HepG2 (cell line): Measurements from ENCODE around the gene COG5. TPM values are rescaled to one million over a fixed set of nuclear protein-coding genes. Genes with fewer than 3 reads are reported as not detected.
A peak's percentile ranks its signal among the peaks of the same experiment; 100 is the strongest.

ENCODE experiments used
- ATAC-seq: fragments of 200-7000 bp; cut with Tn5 transposase; 3 replicates; pipeline ENCODE4 v1.9.1; 2020; ENCODE audit warnings: mild to moderate bottlenecking, moderate library complexity
- BruUV-seq: library from RNA; stranded (reverse); fragments of 400-500 nt; replicated peaks from 2 replicates; lab custom pipeline; 2021; lab: Mats Ljungman, UMichigan
- CTCF ChIA-PET: fragments of 300-600 bp; formaldehyde crosslinking; extraction: SDS; loops from one replicate; lab custom pipeline; 2021; ENCODE audit warnings: low total read pairs, inconsistent platforms, low intra/inter-chr PET ratio; lab: Yijun Ruan, JAX
- POLR2A ChIA-PET: fragments of 350-600 bp; sonication (Branson Sonifier 250); formaldehyde crosslinking; loops from one replicate; lab custom pipeline; 2020; ENCODE audit warnings: antibody characterized with exemption, inconsistent platforms; lab: Yijun Ruan, JAX
- DNase-seq: peaks from one replicate; pipeline ENCODE4 v3.0.0-alpha.2; 2015; ENCODE audit warnings: low spot score
- FAIRE-seq: peaks from 3 replicates; lab custom pipeline; 2011; peaks lifted over from hg19 to GRCh38; lab: Jason Lieb, UNC
- H2AFZ ChIP-seq: one replicate; pipeline ENCODE4 v1.6.1; 2011; ENCODE audit warnings: low read length, inconsistent platforms
- H3K27ac ChIP-seq: fragments of 300-600 bp; 3 replicates; pipeline ENCODE4 v1.8.0; 2011; ENCODE audit warnings: mixed run types, mild to moderate bottlenecking, mixed read lengths, low read length, inconsistent platforms; ENCODE audit not compliant: insufficient read depth; ENCODE audit errors: extremely low read length
- H3K27me3 ChIP-seq, 2 experiments: fragments of 200-600 bp in 1 of 2; 2 replicates in 1 of 2; 3 replicates in 1 of 2; pipeline versions ENCODE4 v1.6.0 to v1.8.0; 2011; ENCODE audit warnings: low read length in 2 of 2, mild to moderate bottlenecking in 2 of 2, moderate library complexity in 2 of 2, inconsistent platforms in 1 of 2; ENCODE audit not compliant: insufficient read depth in 2 of 2, control insufficient read depth in 1 of 2
- H3K36me3 ChIP-seq, 2 experiments: fragments of 200-600 bp in 1 of 2; replicated peaks in 1 of 2; 2 replicates in 1 of 2; 3 replicates in 1 of 2; pipeline versions ENCODE4 v1.5.1 to v1.8.0; 2011; ENCODE audit warnings: low read length in 2 of 2, inconsistent platforms in 1 of 2; ENCODE audit not compliant: insufficient read depth in 2 of 2, control insufficient read depth in 1 of 2
- H3K4me1 ChIP-seq: 2 replicates; pipeline ENCODE4 v1.5.1; 2012; ENCODE audit warnings: low read length, inconsistent platforms; ENCODE audit not compliant: insufficient read depth
- H3K4me2 ChIP-seq: 2 replicates; pipeline ENCODE4 v1.6.0; 2011; ENCODE audit warnings: low read depth, low read length, inconsistent platforms
- H3K4me3 ChIP-seq, 3 experiments: fragments of 200-600 bp in 1 of 3; sonication (generic), shearing (Covaris generic) in 1 of 3; replicated peaks in 1 of 3; 2 replicates each; pipeline ENCODE4 v1.5.1; 2011 to 2016; ENCODE audit warnings: low read length in 3 of 3, inconsistent platforms in 2 of 3, low read depth in 2 of 3, mild to moderate bottlenecking in 2 of 3, control low read depth in 1 of 3, mixed read lengths in 1 of 3; ENCODE audit not compliant: insufficient read depth in 1 of 3
- H3K79me2 ChIP-seq: one replicate; pipeline ENCODE4 v1.6.1; 2011; ENCODE audit warnings: low read length, inconsistent platforms; ENCODE audit not compliant: insufficient read depth
- H3K9ac ChIP-seq: 2 replicates; pipeline ENCODE4 v1.6.0; 2011; ENCODE audit warnings: mild to moderate bottlenecking, low read depth, low read length, inconsistent platforms; ENCODE audit not compliant: insufficient read depth
- H3K9me3 ChIP-seq: 2 replicates; pipeline ENCODE4 v1.5.1; 2012; ENCODE audit warnings: mild to moderate bottlenecking, low read length
- H4K20me1 ChIP-seq: 2 replicates; pipeline ENCODE4 v1.6.0; 2011; ENCODE audit warnings: inconsistent platforms, mild to moderate bottlenecking, low read length, moderate library complexity; ENCODE audit not compliant: insufficient read depth
- ATF7 ChIP-seq, 2 experiments: fragments of 450-650 bp in 1 of 2; sonication (generic) in 1 of 2; formaldehyde crosslinking in 1 of 2; IDR thresholded peaks; 2 replicates each; pipeline versions ENCODE4 v1.4.0 to v1.6.1; 2016 to 2020; ENCODE audit warnings: antibody characterized with exemption in 1 of 2, mild to moderate bottlenecking in 1 of 2, missing genetic modification reagents in 1 of 2
- CEBPB ChIP-seq: IDR thresholded peaks from 2 replicates; pipeline ENCODE4 v1.6.1; 2011; ENCODE audit warnings: low read depth, low read length, improper control_type of control experiment, borderline replicate concordance
- RARG ChIP-seq: sonication (generic); formaldehyde crosslinking; IDR thresholded peaks from 2 replicates; pipeline ENCODE4 v1.4.0; 2020; ENCODE audit warnings: low read depth, mild to moderate bottlenecking, missing genetic modification reagents
- ZBTB7A ChIP-seq: sonication (generic); formaldehyde crosslinking; IDR thresholded peaks from 2 replicates; pipeline ENCODE4 v1.8.0; 2022; ENCODE audit warnings: mild to moderate bottlenecking, missing genetic modification reagents
- ZNF431 ChIP-seq: sonication (generic); formaldehyde crosslinking; IDR thresholded peaks from 2 replicates; pipeline ENCODE4 v1.9.0; 2022; ENCODE audit warnings: missing genetic modification reagents, low read depth, mild to moderate bottlenecking, borderline replicate concordance
- WGBS: methylation state at CpG from one replicate; pipeline ENCODE4 v1.1.6; 2017; ENCODE audit warnings: low lambda C conversion rate; 5-methylcytosine and 5-hydroxymethylcytosine counted together
- in situ Hi-C: cut with HindIII; loops from 2 replicates; pipeline ENCODE4 v1.10.0; 2017; ENCODE audit warnings: low pct_unique_long_range_greater_than_20kb; ENCODE audit not compliant: extremely low pct_ligation_motif_present
- intact Hi-C: fragments of 100-400 bp; cut with micrococcal nuclease; formaldehyde crosslinking; loops from one replicate; pipeline ENCODE4 v1.10.0; 2022; ENCODE audit not compliant: unreplicated experiment
- polyA plus RNA-seq, 8 experiments: library from polyadenylated mRNA; depleted of rRNA in 3 of 8; stranded (reverse) in 7 of 8; unstranded in 1 of 8; fragments of >200 nt; fragmentation: Illumina TruSeq in 4 of 8; extraction: Trizol in 4 of 8; gene quantifications; 2 replicates each; pipeline versions ENCODE4 v1.2.1 to v1.2.3, GENCODE V29; 2011 to 2016; ENCODE audit warnings: low read depth in 4 of 8, missing spikeins in 1 of 8, mixed read lengths in 1 of 8; ENCODE audit not compliant: insufficient read depth in 1 of 8
- total RNA-seq, 5 experiments: library from RNA; depleted of rRNA; stranded (reverse); fragments of >200 nt; fragmentation: Illumina TruSeq; extraction: Trizol; gene quantifications; 2 replicates each; pipeline ENCODE4 v1.2.3, GENCODE V29; 2016; ENCODE audit warnings: low read depth in 1 of 5

Gene COG5
- total and polyA plus RNA-seq, 2 of the 13 experiments (the other 11 are each of a cell fraction or from before 2014, with no cell fraction given): 20.4 to 31.3 TPM

DNA sequence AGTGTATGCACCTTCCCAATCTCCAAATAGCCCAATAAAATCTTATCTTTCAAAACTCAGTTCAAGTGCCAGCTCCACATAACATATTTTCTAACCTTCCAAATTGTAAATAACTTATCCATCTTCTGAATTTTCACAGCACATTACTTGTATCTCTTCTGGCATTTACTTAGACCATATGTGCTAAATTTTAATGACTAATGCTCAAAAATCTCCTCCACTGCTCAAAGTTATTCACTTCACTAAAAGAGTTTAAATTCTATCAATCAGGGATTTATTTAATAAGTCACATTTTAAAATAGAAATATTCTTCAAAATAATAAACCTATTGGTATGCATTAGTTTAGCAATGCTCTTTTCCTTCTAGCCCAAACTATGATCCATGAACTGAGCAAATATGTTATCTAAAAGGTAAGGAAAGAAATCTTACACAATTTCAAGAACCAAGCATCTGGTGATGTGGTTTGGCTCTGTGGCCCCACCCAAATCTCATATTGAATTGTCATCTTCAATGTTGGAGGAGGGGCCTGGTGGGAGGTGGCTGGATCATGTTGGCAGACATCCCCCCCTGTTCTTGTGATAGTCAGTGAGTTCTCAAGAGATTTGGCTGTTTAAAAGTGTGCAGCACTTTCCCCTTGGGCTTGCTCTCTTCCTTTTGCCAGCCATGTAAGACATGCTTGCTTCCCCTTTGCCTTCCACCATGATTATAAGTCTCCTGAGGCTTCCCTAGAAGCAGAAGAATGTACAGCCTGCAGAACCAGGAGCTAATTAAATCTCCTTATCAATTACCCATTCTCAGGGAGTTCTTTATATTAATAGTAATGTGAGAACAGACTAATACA lies 121.9 kb downstream of the COG5 start:
- POLR2A ChIA-PET: no interaction called here
- no peaks in the 10 kb centered on the region for H3K9me3 ChIP-seq
- H3K27ac ChIP-seq: no peak overlapping the region
- DNase-seq: no peak
- H4K20me1 ChIP-seq: no peaks in the 10 kb centered on the region
- TF ChIP-seq ZNF431 (CRISPR knock-in tag) (peak; percentile 40; the same call in 1 of the 2 replicates), RARG (CRISPR knock-in tag) (no peak)
- TF ChIP-seq, all 625 proteins: peak for 1
- Histone ChIP-seq H3K4me3 (no peak overlapping the region), H2AFZ (no peak overlapping the region), H3K36me3 (0 out of 5 replicates have a peak, but pooled peaks cover 0 to 3% of the 10 kb centered on the region in 2 experiments), H3K79me2 (no peaks in the 10 kb centered on the region), H3K9ac (no peak overlapping the region), H3K4me2 (no peak overlapping the region), H3K27me3 (no peaks in the 10 kb centered on the region), H3K4me1 (no peaks in the 10 kb centered on the region)
- FAIRE-seq (no peak), ATAC-seq (no peak)
- intact Hi-C loops (no loop called here), in situ Hi-C loops (no loop called here)
- CTCF ChIA-PET: no interaction called here
- BruUV-seq: no TSS peak

DNA sequence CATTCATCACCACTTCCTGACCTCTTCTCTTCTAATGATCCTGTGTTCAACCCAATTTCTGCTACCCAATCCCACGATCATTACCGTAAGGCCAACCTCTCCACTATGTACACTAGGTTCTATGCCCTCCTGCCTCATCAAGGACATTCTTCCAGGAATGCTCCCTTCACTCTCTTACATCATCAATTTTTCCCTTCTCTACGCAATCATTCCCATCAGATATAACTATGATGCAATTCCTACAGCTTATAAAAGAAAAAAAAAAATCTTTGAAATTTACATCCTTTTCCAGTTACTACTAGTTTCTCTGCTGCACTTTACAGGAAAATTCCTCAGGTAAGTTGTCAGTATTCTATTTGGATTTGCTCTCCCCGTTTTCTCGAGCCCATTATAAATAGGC lies 124.7 kb downstream of the COG5 start:
- H3K4me3 ChIP-seq: no peak overlapping the region
- TF ChIP-seq CEBPB (peak; percentile 64), ATF7 (IDR thresholded peaks at IDR 0.05) (peak; percentile 67), ATF7 (CRISPR knock-in tag; IDR thresholded peaks at IDR 0.05) (no peak), ZBTB7A (no peak)
- 0 out of 5 replicates have a peak, but pooled peaks cover 0 to 3% of the 10 kb centered on the region in 2 experiments for H3K36me3 ChIP-seq
- no peaks in the 10 kb centered on the region for H4K20me1 ChIP-seq
- no peak overlapping the region for H2AFZ ChIP-seq
- DNase-seq: no peak
- H3K9ac ChIP-seq: no peak overlapping the region
- H3K4me2 ChIP-seq: no peak overlapping the region
- no peak for FAIRE-seq
- H3K27ac ChIP-seq: no peak overlapping the region
- no TSS peak for BruUV-seq
- H3K9me3 ChIP-seq: no peaks in the 10 kb centered on the region
- no peaks in the 10 kb centered on the region for H3K4me1 ChIP-seq
- ChIA-PET CTCF (no interaction called here), POLR2A (no interaction called here)
- ATAC-seq: no peak
- intact Hi-C loops: no loop called here
- in situ Hi-C loops: no loop called here
- H3K27me3 ChIP-seq: no peaks in the 10 kb centered on the region
- H3K79me2 ChIP-seq: no peaks in the 10 kb centered on the region
- 97% methylated on average over 5 of the region's 5 CpGs for WGBS
